HepG2 (cell line): ENCODE results near the gene NAIF1.

ENCODE experiments used
- EP300 ChIP-seq, 3 experiments: sonication (generic) in 1 of 3; formaldehyde crosslinking in 1 of 3; IDR thresholded peaks; 2 replicates each; pipeline versions ENCODE4 v1.5.1 to v1.6.1; 2011 to 2020; ENCODE audit warnings: low read depth in 2 of 3, low read length in 2 of 3, borderline replicate concordance in 1 of 3, improper control_type of control experiment in 1 of 3, mild to moderate bottlenecking in 1 of 3, missing genetic modification reagents in 1 of 3, moderate library complexity in 1 of 3
- GABPA ChIP-seq, 2 experiments: IDR thresholded peaks; 2 replicates each; pipeline ENCODE4 v1.6.1; 2011 to 2016; ENCODE audit warnings: low read depth in 2 of 2, low read length in 1 of 2, missing biosample characterization in 1 of 2, missing genetic modification characterization in 1 of 2
- MZF1 ChIP-seq: sonication (generic); formaldehyde crosslinking; IDR thresholded peaks from 2 replicates; pipeline ENCODE4 v1.8.1; 2023; ENCODE audit warnings: mild to moderate bottlenecking, missing genetic modification reagents, borderline replicate concordance
- POLR2AphosphoS5 ChIP-seq: IDR thresholded peaks from 2 replicates; pipeline ENCODE4 v1.6.1; 2012; ENCODE audit warnings: low read depth, low read length
- RAD21 ChIP-seq: fragments of 450-650 bp; formaldehyde crosslinking; IDR thresholded peaks from 2 replicates; pipeline ENCODE4 v1.5.0; 2020; ENCODE audit warnings: mild to moderate bottlenecking
- ZBTB43 ChIP-seq: sonication (generic); formaldehyde crosslinking; conservative IDR thresholded peaks from 2 replicates; pipeline ENCODE4 v1.4.0; 2020; ENCODE audit warnings: missing genetic modification reagents
- ZNF281 ChIP-seq: sonication (generic); formaldehyde crosslinking; IDR thresholded peaks from 2 replicates; pipeline ENCODE4 v1.4.0; 2020; ENCODE audit warnings: missing genetic modification reagents, borderline replicate concordance
- ZNF383 ChIP-seq: sonication (generic); formaldehyde crosslinking; IDR thresholded peaks from 2 replicates; pipeline ENCODE4 v1.4.0; 2020; ENCODE audit warnings: missing genetic modification reagents, mild to moderate bottlenecking, borderline replicate concordance
- ZZZ3 ChIP-seq: sonication (generic); formaldehyde crosslinking; IDR thresholded peaks from 2 replicates; pipeline ENCODE4 v1.4.0; 2020; ENCODE audit warnings: missing genetic modification reagents, mild to moderate bottlenecking, borderline replicate concordance

- TF ChIP-seq GABPA (IDR thresholded peaks at IDR 0.05; ENCODE audit: low read depth, low read length) (no peak), GABPA (CRISPR knock-in tag; IDR thresholded peaks at IDR 0.05; ENCODE audit: low read depth) (no peak), POLR2AphosphoS5 (no peak), MZF1 (CRISPR knock-in tag) (no peak), EP300 (IDR thresholded peaks at IDR 0.05; ENCODE audit: low read depth in 2 of 2, low read length in 2 of 2) (no peak), EP300 (CRISPR knock-in tag; IDR thresholded peaks at IDR 0.05; ENCODE audit: borderline replicate concordance) (no peak), ZZZ3 (CRISPR knock-in tag) (no peak), ZNF383 (CRISPR knock-in tag) (no peak), ZNF281 (CRISPR knock-in tag) (no peak), ZBTB43 (CRISPR knock-in tag) (no peak), RAD21 (CRISPR knock-in tag) (no peak)
Observed at GRCh38 chr9:128100581-128100980, 33.5 kb upstream of the NAIF1 start.
